ENCODE measurements around the gene ASS1.

GRCh38 chr9:130429381-130429780 is 15.4 kb upstream of the ASS1 start:
- no peak for TF ChIP-seq EZH2 (IDR thresholded peaks at IDR 0.05; ENCODE audit: borderline replicate concordance, low read depth, low read length, poor library complexity, severe bottlenecking)
- no peak for TF ChIP-seq CTCF (conservative IDR thresholded peaks at IDR 0.05; ENCODE audit: low read depth, low read length)
